ENCODE results near the gene PRKD3.
A peak's percentile ranks its signal among the peaks of the same experiment; 100 is the strongest.

PRKD3 gene

DNA sequence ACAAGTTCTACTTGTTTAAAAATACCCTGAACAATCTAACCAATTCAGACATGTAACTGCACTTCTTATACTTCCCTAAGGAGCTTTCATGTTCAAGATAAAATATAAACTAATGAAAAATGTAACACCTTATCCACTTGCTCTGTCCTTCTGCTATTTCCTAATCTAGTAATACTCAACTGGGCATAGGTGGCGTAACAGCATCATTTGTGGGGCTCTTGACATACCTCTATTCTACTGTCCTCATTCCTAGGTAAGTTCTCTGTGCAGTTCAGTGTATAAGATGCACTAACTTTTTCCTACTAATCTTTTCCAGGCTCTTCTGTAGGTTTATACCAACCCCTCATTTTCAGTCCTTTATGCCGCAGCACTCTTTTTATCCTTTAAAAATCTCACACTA is 36.7 kb downstream of the PRKD3 start:
- peak; percentile 11 for DNase-seq (ENCODE audit: low read depth)
- TF ChIP-seq, protein P1, sequence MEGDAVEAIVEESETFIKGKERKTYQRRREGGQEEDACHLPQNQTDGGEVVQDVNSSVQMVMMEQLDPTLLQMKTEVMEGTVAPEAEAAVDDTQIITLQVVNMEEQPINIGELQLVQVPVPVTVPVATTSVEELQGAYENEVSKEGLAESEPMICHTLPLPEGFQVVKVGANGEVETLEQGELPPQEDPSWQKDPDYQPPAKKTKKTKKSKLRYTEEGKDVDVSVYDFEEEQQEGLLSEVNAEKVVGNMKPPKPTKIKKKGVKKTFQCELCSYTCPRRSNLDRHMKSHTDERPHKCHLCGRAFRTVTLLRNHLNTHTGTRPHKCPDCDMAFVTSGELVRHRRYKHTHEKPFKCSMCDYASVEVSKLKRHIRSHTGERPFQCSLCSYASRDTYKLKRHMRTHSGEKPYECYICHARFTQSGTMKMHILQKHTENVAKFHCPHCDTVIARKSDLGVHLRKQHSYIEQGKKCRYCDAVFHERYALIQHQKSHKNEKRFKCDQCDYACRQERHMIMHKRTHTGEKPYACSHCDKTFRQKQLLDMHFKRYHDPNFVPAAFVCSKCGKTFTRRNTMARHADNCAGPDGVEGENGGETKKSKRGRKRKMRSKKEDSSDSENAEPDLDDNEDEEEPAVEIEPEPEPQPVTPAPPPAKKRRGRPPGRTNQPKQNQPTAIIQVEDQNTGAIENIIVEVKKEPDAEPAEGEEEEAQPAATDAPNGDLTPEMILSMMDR (IDR thresholded peaks at IDR 0.05; ENCODE audit: insufficient read depth, low read depth, low read length, missing control alignments): peak; percentile 19

DNA sequence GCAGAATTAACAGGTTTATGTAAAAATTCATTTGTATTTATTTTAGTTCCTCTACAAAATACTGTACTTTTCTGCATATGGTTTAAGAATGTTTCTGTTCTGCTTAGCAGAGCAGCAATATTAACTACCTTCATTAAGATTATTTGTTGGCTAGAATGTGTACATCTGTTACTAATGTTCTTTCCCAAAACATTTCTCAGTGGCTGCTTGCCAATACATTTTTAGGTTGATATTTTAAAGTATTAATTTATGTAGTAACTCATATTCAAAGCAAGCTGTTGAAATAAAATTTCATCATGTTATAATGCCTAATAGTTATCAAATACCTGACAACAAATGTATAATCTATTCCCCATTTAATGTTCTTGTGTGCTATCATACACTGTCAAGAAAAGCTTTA is 40.3 kb downstream of the PRKD3 start:
- TF ChIP-seq, protein P1 (IDR thresholded peaks at IDR 0.05; ENCODE audit: insufficient read depth, low read depth, low read length, missing control alignments): no peak
- no peak for DNase-seq (ENCODE audit: low read depth)
- H3K4me3 ChIP-seq (ENCODE audit: low read depth, low read length): no peak overlapping the region

More for the DNA sequence above, 36.7 kb downstream of the PRKD3 start:
- no peak overlapping the region for H3K4me3 ChIP-seq (ENCODE audit: low read depth, low read length)

DNA sequence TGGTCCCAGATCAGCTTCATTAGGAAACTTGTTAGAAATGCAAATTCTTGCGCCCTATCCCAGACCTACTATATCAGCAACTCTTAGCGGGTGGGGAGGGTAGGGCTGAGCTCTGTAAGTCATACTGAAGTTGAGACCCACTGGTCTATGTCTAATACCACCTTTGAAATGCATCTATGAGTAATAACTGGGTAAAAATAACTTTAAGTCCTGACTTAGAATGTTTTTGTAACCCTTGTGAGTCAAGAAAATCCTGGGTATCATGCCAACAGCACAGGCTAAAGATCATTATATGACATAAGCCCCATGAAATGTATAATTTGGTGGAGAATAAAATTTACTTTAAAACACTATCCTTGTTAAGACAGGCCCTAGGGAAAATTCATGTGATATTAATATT is 41.4 kb downstream of the PRKD3 start:
- TF ChIP-seq, protein P1 (IDR thresholded peaks at IDR 0.05; ENCODE audit: insufficient read depth, low read depth, low read length, missing control alignments): no peak
- no peak overlapping the region for H3K4me3 ChIP-seq (ENCODE audit: low read depth, low read length)
- no peak for DNase-seq (ENCODE audit: low read depth)

DNA sequence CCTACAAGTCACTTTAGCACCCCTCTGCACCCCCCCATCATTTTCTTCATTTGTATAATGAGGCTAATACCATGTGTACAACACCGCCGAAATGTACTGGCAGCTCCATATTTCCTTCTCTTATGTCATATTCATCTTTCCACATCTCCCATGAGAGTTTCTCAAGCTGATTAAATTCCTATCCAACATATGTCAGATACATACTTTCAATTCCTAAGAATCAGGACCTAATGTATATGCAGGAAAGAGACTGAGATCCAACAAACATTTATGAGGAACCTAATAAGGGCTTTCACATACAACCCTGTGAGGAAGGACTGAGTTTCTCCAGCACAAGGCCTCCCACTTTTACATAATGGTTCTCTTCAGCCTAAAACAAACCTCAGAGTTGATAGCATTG is 41.9 kb downstream of the PRKD3 start:
- TF ChIP-seq, protein P1 (IDR thresholded peaks at IDR 0.05; ENCODE audit: insufficient read depth, low read depth, low read length, missing control alignments): no peak
- DNase-seq (ENCODE audit: low read depth): no peak
- H3K4me3 ChIP-seq (ENCODE audit: low read depth, low read length): no peak overlapping the region

DNA sequence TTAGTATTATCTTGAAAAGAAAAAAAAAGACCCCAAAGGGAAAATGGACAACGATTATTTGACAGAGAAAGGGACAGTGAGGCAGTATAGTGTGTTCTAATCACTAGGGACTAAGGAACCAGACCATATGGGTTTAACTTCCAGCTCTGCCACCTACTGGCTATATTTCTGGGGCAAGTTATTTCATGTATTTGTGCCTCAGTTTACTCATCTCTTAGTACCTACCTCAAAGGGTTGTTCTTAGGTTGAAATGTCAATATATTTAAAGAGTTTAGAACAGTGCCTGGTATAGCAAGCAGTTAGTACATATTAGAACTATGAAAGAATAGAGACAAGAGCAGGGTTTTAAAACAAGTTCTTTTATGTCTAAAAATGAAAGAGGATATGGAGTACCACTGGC is 42.7 kb downstream of the PRKD3 start:
- DNase-seq (ENCODE audit: low read depth): no peak
- TF ChIP-seq, protein P1 (IDR thresholded peaks at IDR 0.05; ENCODE audit: insufficient read depth, low read depth, low read length, missing control alignments): no peak
- no peak overlapping the region for H3K4me3 ChIP-seq (ENCODE audit: low read depth, low read length)

DNA sequence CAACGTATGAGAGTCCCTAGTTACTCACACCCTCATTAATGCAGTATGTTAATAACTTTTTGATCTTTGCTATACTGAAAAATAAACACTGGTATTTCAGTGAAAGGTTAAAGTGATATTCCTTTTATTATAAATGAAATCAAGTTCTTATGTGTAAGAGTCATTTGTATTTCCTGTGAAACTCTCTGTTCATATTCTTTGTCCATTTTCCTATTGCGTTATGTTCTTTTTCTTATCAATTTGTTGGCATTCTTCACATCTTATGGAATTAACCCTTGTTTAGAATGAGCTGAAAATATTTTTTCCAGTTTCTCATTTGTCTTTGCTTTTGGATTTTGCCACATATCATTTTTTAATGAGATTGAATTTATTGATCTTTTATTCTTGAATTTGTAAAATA is 48.3 kb downstream of the PRKD3 start:
- TF ChIP-seq, protein P1 (IDR thresholded peaks at IDR 0.05; ENCODE audit: insufficient read depth, low read depth, low read length, missing control alignments): no peak
- H3K4me3 ChIP-seq (ENCODE audit: low read depth, low read length): no peak overlapping the region
- DNase-seq (ENCODE audit: low read depth): no peak

Data from GM12865 (cell line).